22Rv1 (cell line): ENCODE data around the gene TXNDC5.
"Not testable (repeated sequence)": the region's sequence is repeated elsewhere in the genome, so short reads cannot be mapped to it uniquely, and the experiment has no call there.

ENCODE experiments used
- ZFX ChIP-seq: fragments of 450-650 bp; IDR thresholded peaks from 2 replicates; pipeline ENCODE4 v1.6.1; 2017; ENCODE audit warnings: antibody characterized with exemption, borderline replicate concordance
- TF ChIP-seq, protein P1 (sequence below): fragments of 450-650 bp; IDR thresholded peaks from 2 replicates; pipeline ENCODE4 v1.5.1; 2017; ENCODE audit warnings: mild to moderate bottlenecking

DNA sequence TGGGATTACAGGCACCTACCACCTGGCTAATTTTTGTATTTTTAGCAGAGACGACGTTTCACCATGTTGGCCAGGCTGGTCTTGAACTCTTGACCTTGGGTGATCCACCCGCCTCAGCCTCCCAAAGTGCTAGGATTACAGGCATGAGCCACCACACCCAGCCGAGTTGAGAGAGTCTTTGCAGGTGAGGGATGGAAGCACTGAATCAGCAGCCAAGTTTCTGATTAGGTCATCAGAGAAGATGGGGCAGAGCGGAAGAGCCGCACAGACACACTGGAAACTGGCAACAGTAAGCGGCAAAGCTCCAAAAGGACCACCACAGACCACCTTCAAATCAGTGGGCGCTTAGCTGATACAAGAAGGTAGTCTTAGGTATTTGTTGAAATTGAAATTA lies 12.4 kb downstream of the TXNDC5 start:
- TF ChIP-seq, protein P1, sequence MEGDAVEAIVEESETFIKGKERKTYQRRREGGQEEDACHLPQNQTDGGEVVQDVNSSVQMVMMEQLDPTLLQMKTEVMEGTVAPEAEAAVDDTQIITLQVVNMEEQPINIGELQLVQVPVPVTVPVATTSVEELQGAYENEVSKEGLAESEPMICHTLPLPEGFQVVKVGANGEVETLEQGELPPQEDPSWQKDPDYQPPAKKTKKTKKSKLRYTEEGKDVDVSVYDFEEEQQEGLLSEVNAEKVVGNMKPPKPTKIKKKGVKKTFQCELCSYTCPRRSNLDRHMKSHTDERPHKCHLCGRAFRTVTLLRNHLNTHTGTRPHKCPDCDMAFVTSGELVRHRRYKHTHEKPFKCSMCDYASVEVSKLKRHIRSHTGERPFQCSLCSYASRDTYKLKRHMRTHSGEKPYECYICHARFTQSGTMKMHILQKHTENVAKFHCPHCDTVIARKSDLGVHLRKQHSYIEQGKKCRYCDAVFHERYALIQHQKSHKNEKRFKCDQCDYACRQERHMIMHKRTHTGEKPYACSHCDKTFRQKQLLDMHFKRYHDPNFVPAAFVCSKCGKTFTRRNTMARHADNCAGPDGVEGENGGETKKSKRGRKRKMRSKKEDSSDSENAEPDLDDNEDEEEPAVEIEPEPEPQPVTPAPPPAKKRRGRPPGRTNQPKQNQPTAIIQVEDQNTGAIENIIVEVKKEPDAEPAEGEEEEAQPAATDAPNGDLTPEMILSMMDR = not testable (repeated sequence)
- TF ChIP-seq ZFX = not testable (repeated sequence)
